Small intestine (tissue), 7 donors: ENCODE results near the gene CACNA2D3. TPM values are rescaled to one million over a fixed set of nuclear protein-coding genes. Genes with fewer than 3 reads are reported as not detected.

Experiments
- DNase-seq, 2 donors: peaks; one replicate each; pipeline versions ENCODE4 v3.0.0 to v3.0.0-alpha.2; 2013
- FAIRE-seq: peaks from 2 replicates; lab custom pipeline; 2012; peaks lifted over from hg19 to GRCh38; lab: Jason Lieb, UNC
- H3K27ac ChIP-seq, 3 donors: one replicate each; pipeline ENCODE4 v1.5.1; 2013; ENCODE audit warnings: low read length in 2 of 3, mild to moderate bottlenecking in 2 of 3, control low read depth in 1 of 3, inconsistent platforms in 1 of 3, low read depth in 1 of 3, moderate library complexity in 1 of 3
- H3K27me3 ChIP-seq, 3 donors: one replicate each; pipeline ENCODE4 v1.6.1; 2013; ENCODE audit warnings: low read length in 3 of 3, inconsistent platforms in 1 of 3; ENCODE audit not compliant: control insufficient read depth in 3 of 3, insufficient read depth in 3 of 3
- H3K36me3 ChIP-seq, 3 donors: one replicate each; pipeline ENCODE4 v1.6.1; 2013; ENCODE audit warnings: low read length in 3 of 3, inconsistent platforms in 1 of 3, low read depth in 1 of 3, mild to moderate bottlenecking in 1 of 3, moderate library complexity in 1 of 3; ENCODE audit not compliant: control insufficient read depth in 3 of 3, insufficient read depth in 2 of 3
- H3K4me1 ChIP-seq, 3 donors: one replicate each; pipeline ENCODE4 v1.6.1; 2013; ENCODE audit warnings: low read length in 2 of 3, inconsistent platforms in 1 of 3, low read depth in 1 of 3, mild to moderate bottlenecking in 1 of 3, moderate library complexity in 1 of 3; ENCODE audit not compliant: control insufficient read depth in 3 of 3, insufficient read depth in 2 of 3
- H3K4me3 ChIP-seq, 3 donors: one replicate each; pipeline ENCODE4 v1.5.1; 2013; ENCODE audit warnings: low read length in 3 of 3, control low read depth in 1 of 3, inconsistent platforms in 1 of 3, low read depth in 1 of 3, mild to moderate bottlenecking in 1 of 3, moderate library complexity in 1 of 3
- H3K9me3 ChIP-seq, 2 donors: one replicate each; pipeline ENCODE4 v1.6.1; 2013; ENCODE audit warnings: low read depth in 1 of 2, low read length in 1 of 2; ENCODE audit not compliant: control insufficient read depth in 2 of 2, insufficient read depth in 1 of 2
- WGBS, 3 donors: extraction: QIAGEN DNeasy Blood & Tissue Kit; methylation state at CpG; one replicate each; pipeline ENCODE4 v1.1.7; 2013; 5-methylcytosine and 5-hydroxymethylcytosine counted together
- polyA plus RNA-seq, 4 donors: library from polyadenylated mRNA; stranded (reverse) in 3 of 4; unstranded in 1 of 4; fragments of 200-250 nt in 3 of 4; fragments of 120-200 nt in 1 of 4; gene quantifications; one replicate each; pipeline versions ENCODE4 v1.2.1 to v1.2.3, GENCODE V29; 2013
- donor health status: healthy with polysubstance abuse.
- donor health status: control.
- donor health status: control.
- donor health status: Bipolar disorder and iron deficiency.
- donor health status: healthy.

The CACNA2D3 gene
- polyA plus RNA-seq, 4 donors = 0.27 to 0.61 TPM; not detected in 2

- Histone ChIP-seq H3K4me1 (no peaks in the 10 kb centered on the region), H3K27ac (no peak overlapping the region), H3K4me3 (no peak overlapping the region), H3K36me3 (no peaks in the 10 kb centered on the region), H3K9me3 (peaks cover 0 to under 1% of the 10 kb centered on the region in 2 donors), H3K27me3 (no peaks in the 10 kb centered on the region)
- 82 to 89% (median 87%) methylated on average over 6 of the region's 6 CpGs for WGBS, 3 donors
- no peak for FAIRE-seq
- DNase-seq = no peak
These were observed 409.4 kb downstream of the CACNA2D3 start for GRCh38 chr3:54531741-54532140.

- Histone ChIP-seq H3K4me1 (no peaks in the 10 kb centered on the region), H3K27ac (no peak overlapping the region), H3K36me3 (no peaks in the 10 kb centered on the region), H3K9me3 (no peaks in the 10 kb centered on the region), H3K4me3 (no peak overlapping the region), H3K27me3 (no peaks in the 10 kb centered on the region)
- DNase-seq (no peak), FAIRE-seq (no peak)
- WGBS, 3 donors = 60 to 66% (median 61%) methylated on average over 4 of the region's 4 CpGs
These were observed 411.5 kb downstream of the CACNA2D3 start for GRCh38 chr3:54533856-54534255.

- WGBS, 3 donors = 71 to 83% (median 79%) methylated on average over 1 of the region's 1 CpG
- H3K9me3 ChIP-seq = no peaks in the 10 kb centered on the region
- H3K27ac ChIP-seq = no peak overlapping the region
- H3K4me1 ChIP-seq = no peaks in the 10 kb centered on the region
- no peaks in the 10 kb centered on the region for H3K36me3 ChIP-seq
- no peak overlapping the region for H3K4me3 ChIP-seq
- FAIRE-seq = no peak
- no peaks in the 10 kb centered on the region for H3K27me3 ChIP-seq
- no peak for DNase-seq
These were observed 413.3 kb downstream of the CACNA2D3 start for GRCh38 chr3:54535619-54536018.

- no peaks in the 10 kb centered on the region for H3K27me3 ChIP-seq
- DNase-seq (no peak), FAIRE-seq (no peak)
- H3K9me3 ChIP-seq = no peaks in the 10 kb centered on the region
- H3K36me3 ChIP-seq = no peaks in the 10 kb centered on the region
- no peaks in the 10 kb centered on the region for H3K4me1 ChIP-seq
- 53 to 60% (median 59%) methylated on average over 2 of the region's 2 CpGs for WGBS, 3 donors
- H3K4me3 ChIP-seq = no peak overlapping the region
- no peak overlapping the region for H3K27ac ChIP-seq
These were observed 414.1 kb downstream of the CACNA2D3 start for GRCh38 chr3:54536450-54536849.

GRCh38 chr3:54537506-54537905 is 415.2 kb downstream of the CACNA2D3 start:
- Histone ChIP-seq H3K9me3 (no peaks in the 10 kb centered on the region), H3K27ac (no peak overlapping the region), H3K4me1 (no peaks in the 10 kb centered on the region), H3K27me3 (no peaks in the 10 kb centered on the region), H3K36me3 (no peaks in the 10 kb centered on the region), H3K4me3 (no peak overlapping the region)
- FAIRE-seq (no peak), DNase-seq (no peak)
- 88 to 94% (median 90%) methylated on average over 6 of the region's 6 CpGs for WGBS, 3 donors

GRCh38 chr3:54538346-54538745 is 416.0 kb downstream of the CACNA2D3 start:
- H3K27ac ChIP-seq = no peak overlapping the region
- FAIRE-seq = no peak

GRCh38 chr3:54541369-54541768 is 419.0 kb downstream of the CACNA2D3 start:
- FAIRE-seq = no peak
- DNase-seq = no peak
- Histone ChIP-seq H3K27me3 (no peaks in the 10 kb centered on the region), H3K4me1 (no peaks in the 10 kb centered on the region), H3K4me3 (no peak overlapping the region), H3K27ac (no peak overlapping the region), H3K9me3 (no peaks in the 10 kb centered on the region), H3K36me3 (no peaks in the 10 kb centered on the region)
- WGBS, 3 donors = 85 to 89% (median 87%) methylated on average over 4 of the region's 4 CpGs

More at GRCh38 chr3:54538346-54538745, 416.0 kb downstream of the CACNA2D3 start:
- 70 to 78% (median 78%) methylated on average over 5 of the region's 5 CpGs for WGBS, 3 donors
- no peak for DNase-seq
- Histone ChIP-seq H3K4me3 (no peak overlapping the region), H3K27me3 (no peaks in the 10 kb centered on the region), H3K36me3 (no peaks in the 10 kb centered on the region), H3K4me1 (no peaks in the 10 kb centered on the region), H3K9me3 (no peaks in the 10 kb centered on the region)

- no peak overlapping the region for H3K4me3 ChIP-seq
- no peaks in the 10 kb centered on the region for H3K27me3 ChIP-seq
- no peaks in the 10 kb centered on the region for H3K9me3 ChIP-seq
- 24 to 54% (median 36%) methylated on average over 3 of the region's 3 CpGs for whole genome bisulfite sequencing, 3 donors
- DNase-seq = no peak
- no peaks in the 10 kb centered on the region for H3K36me3 ChIP-seq
- H3K4me1 ChIP-seq = no peaks in the 10 kb centered on the region
- H3K27ac ChIP-seq = no peak overlapping the region
- FAIRE-seq = no peak
These were observed 421.1 kb downstream of the CACNA2D3 start for GRCh38 chr3:54543446-54543845.

GRCh38 chr3:54547051-54547450 is 424.7 kb downstream of the CACNA2D3 start:
- WGBS, 3 donors = 67 to 84% (median 74%) methylated on average over 2 of the region's 2 CpGs
- FAIRE-seq = no peak

More at GRCh38 chr3:54547051-54547450, 424.7 kb downstream of the CACNA2D3 start:
- no peaks in the 10 kb centered on the region for H3K36me3 ChIP-seq
- no peak overlapping the region for H3K4me3 ChIP-seq
- no peak overlapping the region for H3K27ac ChIP-seq
- H3K4me1 ChIP-seq = no peaks in the 10 kb centered on the region
- no peak for DNase-seq
- H3K27me3 ChIP-seq = no peaks in the 10 kb centered on the region
- no peaks in the 10 kb centered on the region for H3K9me3 ChIP-seq
